Endothelial cell of umbilical vein (primary cell): ENCODE measurements around the gene HOXC13. TPM values are rescaled to one million over a fixed set of nuclear protein-coding genes. Genes with fewer than 3 reads are reported as not detected.

Experiments
- BruUV-seq: library from RNA; stranded (reverse); fragments of 400-500 nt; replicated peaks from 2 replicates; lab custom pipeline; 2021; lab: Mats Ljungman, UMichigan
- CTCF ChIA-PET: fragments of 300-600, 350-600 bp; sonication (Branson Sonifier 250); formaldehyde crosslinking; loops from one replicate; lab custom pipeline; 2021; ENCODE audit warnings: antibody characterized with exemption, inconsistent platforms; lab: Charles Lee
- POLR2A ChIA-PET: fragments of 300-600, 350-600 bp; sonication (Branson Sonifier 250); formaldehyde crosslinking; loops from one replicate; lab custom pipeline; 2021; ENCODE audit warnings: antibody characterized with exemption, inconsistent platforms; lab: Charles Lee
- DNase-seq: peaks from one replicate; pipeline ENCODE4 v3.0.0-alpha.2; 2011; ENCODE audit warnings: low read depth, low spot score
- FAIRE-seq: peaks from 2 replicates; lab custom pipeline; 2011; peaks lifted over from hg19 to GRCh38; lab: Jason Lieb, UNC
- H2AFZ ChIP-seq: 2 replicates; pipeline ENCODE4 v1.6.0; 2012; ENCODE audit warnings: low read depth, low read length, control low read depth, inconsistent platforms
- H3K27ac ChIP-seq: 2 replicates; pipeline ENCODE4 v1.5.1; 2011; ENCODE audit warnings: low read depth, mild to moderate bottlenecking, control low read depth, low read length, moderate library complexity; ENCODE audit not compliant: insufficient read depth
- H3K27me3 ChIP-seq, 2 experiments: 2 replicates each; pipeline versions ENCODE4 v1.6.0 to v1.6.1; 2011; ENCODE audit warnings: low read length in 2 of 2, mixed read lengths in 1 of 2; ENCODE audit not compliant: control insufficient read depth in 2 of 2, insufficient read depth in 2 of 2
- H3K36me3 ChIP-seq, 2 experiments: 2 replicates in 1 of 2; 3 replicates in 1 of 2; pipeline ENCODE4 v1.5.1; 2011; ENCODE audit warnings: low read length in 2 of 2, mild to moderate bottlenecking in 1 of 2, moderate library complexity in 1 of 2; ENCODE audit not compliant: control insufficient read depth in 2 of 2, insufficient read depth in 2 of 2; ENCODE audit errors: extremely low read depth in 1 of 2
- H3K4me1 ChIP-seq: 3 replicates; pipeline ENCODE4 v1.5.1; 2011; ENCODE audit warnings: mild to moderate bottlenecking, low read length; ENCODE audit not compliant: control insufficient read depth, insufficient read depth; ENCODE audit errors: extremely low read depth
- H3K4me2 ChIP-seq: 2 replicates; pipeline ENCODE4 v1.6.1; 2011; ENCODE audit warnings: low read length, control low read depth, mixed read lengths; ENCODE audit not compliant: insufficient read depth
- H3K4me3 ChIP-seq, 3 experiments: fragments of 200-600 bp in 1 of 3; sonication (generic), shearing (Covaris generic) in 1 of 3; replicated peaks in 1 of 3; 2 replicates each; pipeline ENCODE4 v1.5.1; 2011 to 2016; ENCODE audit warnings: control low read depth in 3 of 3, low read length in 3 of 3, mild to moderate bottlenecking in 2 of 3, inconsistent platforms in 1 of 3, low read depth in 1 of 3, moderate library complexity in 1 of 3; ENCODE audit not compliant: insufficient read depth in 1 of 3
- H3K79me2 ChIP-seq: 2 replicates; pipeline ENCODE4 v1.6.0; 2012; ENCODE audit warnings: low read length, inconsistent platforms; ENCODE audit not compliant: control insufficient read depth, insufficient read depth
- H3K9ac ChIP-seq: replicated peaks from 2 replicates; pipeline ENCODE3; 2011; ENCODE audit warnings: low read length, control low read depth; ENCODE audit not compliant: insufficient read depth; ENCODE audit errors: extremely low read depth
- H3K9me1 ChIP-seq: replicated peaks from 3 replicates; pipeline ENCODE4 v1.6.0; 2011; ENCODE audit warnings: mild to moderate bottlenecking, low read length; ENCODE audit not compliant: control insufficient read depth, insufficient read depth; ENCODE audit errors: extremely low read depth
- H3K9me3 ChIP-seq: replicated peaks from 2 replicates; pipeline ENCODE4 v1.5.1; 2012; ENCODE audit warnings: low read length, inconsistent platforms; ENCODE audit not compliant: control insufficient read depth, insufficient read depth
- H4K20me1 ChIP-seq: replicated peaks from 2 replicates; pipeline ENCODE3; 2011; ENCODE audit warnings: mild to moderate bottlenecking, low read length; ENCODE audit not compliant: control insufficient read depth, insufficient read depth; ENCODE audit errors: extremely low read depth
- CTCF ChIP-seq, 2 donors: IDR thresholded peaks; 1 replicate in 1 of 2; 2 replicates in 1 of 2; pipeline ENCODE4 v1.5.1; 2011; ENCODE audit warnings: low read length in 2 of 2, mild to moderate bottlenecking in 2 of 2, moderate library complexity in 2 of 2, control low read depth in 1 of 2, inconsistent platforms in 1 of 2, low read depth in 1 of 2; ENCODE audit not compliant: insufficient read depth in 1 of 2; ENCODE audit errors: extremely low read depth in 1 of 2
- EZH2 ChIP-seq: IDR thresholded peaks from 2 replicates; pipeline ENCODE4 v1.6.1; 2012; ENCODE audit warnings: borderline replicate concordance, low read depth, mild to moderate bottlenecking, moderate library complexity, low read length, inconsistent platforms; ENCODE audit not compliant: severe bottlenecking
- FOS ChIP-seq: IDR thresholded peaks from 2 replicates; pipeline ENCODE4 v1.6.1; 2011; ENCODE audit warnings: mild to moderate bottlenecking, low read length, moderate library complexity, borderline replicate concordance; ENCODE audit not compliant: insufficient read depth
- GATA2 ChIP-seq: IDR thresholded peaks from 2 replicates; pipeline ENCODE4 v1.7.0; 2011; ENCODE audit warnings: low read depth, mild to moderate bottlenecking, moderate library complexity, mixed read lengths, low read length; ENCODE audit not compliant: insufficient read length, insufficient read depth
- JUN ChIP-seq: IDR thresholded peaks from 2 replicates; pipeline ENCODE4 v1.6.1; 2011; ENCODE audit warnings: borderline replicate concordance, low read depth; ENCODE audit not compliant: insufficient read length, insufficient read depth
- MAX ChIP-seq: IDR thresholded peaks from 2 replicates; pipeline ENCODE4 v1.6.1; 2011; ENCODE audit not compliant: insufficient read depth, insufficient read length
- MYC ChIP-seq: IDR thresholded peaks from one replicate; pipeline ENCODE4 v1.6.1; 2011; ENCODE audit warnings: mild to moderate bottlenecking, low read depth, low read length
- POLR2A ChIP-seq: IDR thresholded peaks from 2 replicates; pipeline ENCODE4 v1.6.1; 2012; ENCODE audit warnings: low read depth, mild to moderate bottlenecking, control low read depth, low read length
- POLR2AphosphoS5 ChIP-seq: IDR thresholded peaks from 2 replicates; pipeline ENCODE4 v1.6.1; 2012; ENCODE audit warnings: low read depth, mild to moderate bottlenecking, control low read depth, low read length, moderate library complexity; ENCODE audit not compliant: insufficient read depth
- dilution Hi-C: fragments of 300-500 bp; cut with MboI; formaldehyde crosslinking; loops from one replicate; pipeline ENCODE4 v1.15.0; 2019; ENCODE audit warnings: low sequenced_read_pairs; ENCODE audit not compliant: extremely low pct_ligation_motif_present
- intact Hi-C: fragments of 100-400 bp; cut with micrococcal nuclease; formaldehyde crosslinking; loops from one replicate; pipeline ENCODE4 v1.10.0; 2022
- polyA plus RNA-seq, 4 experiments: library from polyadenylated mRNA; depleted of rRNA in 3 of 4; stranded (reverse) in 3 of 4; unstranded in 1 of 4; fragments of >200 nt; gene quantifications; 2 replicates each; pipeline versions ENCODE4 v1.2.1 to v1.2.3, GENCODE V29; 2011 to 2012; ENCODE audit warnings: missing spikeins in 1 of 4
- total RNA-seq: library from RNA; stranded (reverse); gene quantifications from 2 replicates; pipeline ENCODE4 v1.2.3, GENCODE V29; 2021

HOXC13 gene
- total and polyA plus RNA-seq, 2 donors (not counting 3 experiments of a cell fraction or from before 2014, with no cell fraction given), result not detected

GRCh38 chr12:53916788-53917655 lies 21.6 kb upstream of the HOXC13 start:
- TF ChIP-seq POLR2AphosphoS5 (no peak), JUN (no peak), POLR2A (no peak), FOS (no peak), MAX (no peak), CTCF (IDR thresholded peaks at IDR 0.05; ENCODE audit: extremely low read depth in 1 of 2, insufficient read depth in 1 of 2, low read depth in 1 of 2, low read length in 2 of 2) (no peak), EZH2 (no peak), MYC (no peak), GATA2 (no peak)
- Histone ChIP-seq H3K36me3 (no peaks in the 10 kb centered on the region), H4K20me1 (peaks cover 2% of the 10 kb centered on the region), H3K27ac (no peak overlapping the region), H3K4me2 (no peak overlapping the region), H3K79me2 (no peaks in the 10 kb centered on the region), H3K4me1 (no peaks in the 10 kb centered on the region), H2AFZ (no peak overlapping the region), H3K9me1 (no peaks in the 10 kb centered on the region), H3K9me3 (no peaks in the 10 kb centered on the region), H3K4me3 (no peak overlapping the region), H3K27me3 (peaks cover 6 to 20% of the 10 kb centered on the region in 2 experiments), H3K9ac (no peak overlapping the region)
- ChIA-PET CTCF (no interaction called here), POLR2A (no interaction called here)
- BruUV-seq, result no TSS peak
- dilution Hi-C loops (no loop called here), intact Hi-C loops (no loop called here)
- FAIRE-seq (no peak), DNase-seq (no peak)
